HuH-7.5 (cell line): ENCODE data around the gene KANSL1L.

Source experiments
- DNase-seq: peaks from one replicate; pipeline ENCODE4 v3.0.0; 2011; ENCODE audit warnings: low spot score

The KANSL1L gene

DNA sequence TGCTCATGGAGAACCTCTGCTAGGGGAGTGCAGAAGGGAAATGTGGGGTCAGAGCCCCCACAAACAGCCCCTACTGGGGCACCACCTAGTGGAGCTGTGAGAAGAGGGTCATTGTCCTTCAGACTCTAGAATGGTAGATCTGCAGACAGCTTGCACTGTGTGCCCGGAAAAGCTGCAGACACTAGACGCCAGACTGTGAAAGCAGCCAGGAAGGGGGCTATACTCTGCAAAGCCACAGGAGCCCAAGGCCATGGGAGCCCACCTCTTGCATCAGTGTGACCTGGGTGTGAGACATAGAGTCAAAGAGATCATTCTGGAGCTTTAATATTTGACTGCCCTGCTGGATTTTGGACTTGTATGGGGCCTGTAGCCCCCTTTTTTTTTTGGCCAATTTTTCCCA lies 107.9 kb downstream of the KANSL1L start:
- DNase-seq: no peak

GRCh38 chr2:210055825-210056224 lies 115.4 kb downstream of the KANSL1L start:
- DNase-seq: no peak

DNA sequence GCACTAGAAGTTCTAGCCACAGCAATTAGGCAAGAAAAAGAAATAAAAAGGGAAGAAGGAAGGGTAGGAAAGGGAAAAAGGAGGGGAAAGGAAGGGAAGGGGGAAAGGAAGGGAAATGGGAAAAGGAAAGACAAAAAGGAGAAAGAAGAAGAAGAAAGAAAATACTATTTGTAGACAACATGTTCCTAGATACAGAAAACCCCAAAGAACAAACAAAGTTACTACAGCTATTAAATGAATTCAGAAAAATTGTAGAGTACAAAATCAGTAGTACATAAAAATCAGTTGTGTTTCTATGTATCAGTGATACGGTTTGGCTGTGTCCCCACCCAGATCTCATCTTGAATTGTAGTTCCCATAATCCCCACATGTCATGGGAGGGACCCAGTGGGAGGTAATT lies 116.5 kb downstream of the KANSL1L start:
- no peak for DNase-seq

DNA sequence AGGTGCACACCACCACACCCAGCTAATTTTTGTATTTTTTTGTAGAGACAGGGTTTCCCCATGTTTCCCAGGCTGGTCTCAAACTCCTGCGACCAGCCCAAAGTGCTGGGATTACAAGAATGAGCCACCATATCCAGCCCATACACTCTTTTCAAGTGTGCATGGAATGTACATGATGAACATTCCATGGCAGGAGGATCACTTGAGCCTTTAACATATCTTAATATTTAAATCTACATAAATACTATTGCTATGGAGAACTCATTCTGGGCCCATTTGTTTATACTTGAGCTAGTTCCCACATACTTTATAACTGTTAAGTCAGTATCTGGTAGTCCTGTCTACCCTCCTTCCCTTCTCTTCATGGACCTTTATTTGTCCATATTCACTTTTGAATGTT lies 120.3 kb downstream of the KANSL1L start:
- no peak for DNase-seq

DNA sequence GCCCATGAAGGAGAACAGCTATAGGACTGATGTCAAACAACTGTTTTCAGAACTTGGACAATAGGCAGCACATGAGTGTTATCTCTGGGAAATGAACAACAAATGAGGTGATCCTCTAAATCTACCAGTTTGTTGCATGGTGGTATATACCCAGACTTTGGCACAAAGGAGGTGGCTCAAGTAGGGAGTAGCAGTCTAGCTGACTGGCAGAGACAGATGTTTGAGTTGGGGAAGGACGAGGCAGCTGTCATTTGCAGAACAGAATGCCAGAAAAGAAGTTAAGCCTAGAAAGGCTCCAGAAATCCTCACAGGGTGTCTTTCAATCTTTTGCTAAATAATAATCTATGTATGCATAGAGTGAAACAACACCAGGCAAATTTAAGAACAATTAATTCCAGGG lies 121.4 kb downstream of the KANSL1L start:
- no peak for DNase-seq

DNA sequence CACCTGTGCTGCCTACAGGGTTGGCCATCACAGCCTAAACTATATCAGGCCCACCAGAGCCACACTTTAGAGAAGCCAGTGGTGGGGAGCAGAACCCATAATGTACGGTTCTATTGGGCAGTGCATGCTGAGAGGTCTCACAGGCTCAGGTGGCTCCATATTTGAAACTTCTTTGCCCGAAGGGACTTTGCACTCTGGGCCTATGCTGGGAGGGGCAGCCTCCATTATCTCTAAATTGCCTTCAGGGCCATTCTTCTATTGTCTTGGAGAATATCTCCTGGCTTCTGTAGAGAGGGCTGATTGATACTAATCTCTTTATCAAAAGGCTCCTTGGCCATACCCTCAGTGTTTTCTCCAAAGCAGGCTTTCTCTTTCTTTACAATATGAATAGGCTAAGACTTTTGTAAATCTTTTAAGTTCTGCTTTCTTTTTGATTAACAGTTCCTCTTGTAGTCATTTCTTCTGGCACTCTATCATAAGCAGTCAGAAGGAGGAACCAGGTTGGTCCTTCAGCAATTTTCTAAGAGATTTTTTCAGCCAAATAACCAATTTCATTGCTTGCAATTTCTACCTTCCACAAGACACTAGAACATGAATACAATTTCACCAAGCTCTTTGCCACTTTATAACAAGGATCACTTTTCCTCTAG lies 124.2 kb downstream of the KANSL1L start:
- DNase-seq: no peak

DNA sequence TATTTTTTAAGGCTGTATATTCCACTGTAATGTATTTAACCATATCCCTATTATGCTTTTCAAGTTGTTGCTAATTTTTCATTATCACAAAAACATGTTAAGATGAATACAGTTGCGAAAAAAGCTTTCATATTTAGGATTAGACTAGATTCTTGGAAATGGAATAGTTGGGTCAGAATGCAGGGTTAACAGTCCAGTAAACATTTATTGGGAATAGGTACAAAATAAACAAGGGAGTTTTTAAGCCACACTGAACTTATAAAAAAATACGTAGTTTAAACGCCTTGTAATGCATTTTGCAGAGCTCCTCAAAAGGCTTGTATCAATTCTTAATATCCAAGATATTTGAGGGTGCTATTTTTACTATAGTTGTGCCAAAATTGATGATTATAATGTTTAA lies 133.1 kb downstream of the KANSL1L start:
- no peak for DNase-seq

GRCh38 chr2:210035679-210036078 lies 135.5 kb downstream of the KANSL1L start:
- no peak for DNase-seq

DNA sequence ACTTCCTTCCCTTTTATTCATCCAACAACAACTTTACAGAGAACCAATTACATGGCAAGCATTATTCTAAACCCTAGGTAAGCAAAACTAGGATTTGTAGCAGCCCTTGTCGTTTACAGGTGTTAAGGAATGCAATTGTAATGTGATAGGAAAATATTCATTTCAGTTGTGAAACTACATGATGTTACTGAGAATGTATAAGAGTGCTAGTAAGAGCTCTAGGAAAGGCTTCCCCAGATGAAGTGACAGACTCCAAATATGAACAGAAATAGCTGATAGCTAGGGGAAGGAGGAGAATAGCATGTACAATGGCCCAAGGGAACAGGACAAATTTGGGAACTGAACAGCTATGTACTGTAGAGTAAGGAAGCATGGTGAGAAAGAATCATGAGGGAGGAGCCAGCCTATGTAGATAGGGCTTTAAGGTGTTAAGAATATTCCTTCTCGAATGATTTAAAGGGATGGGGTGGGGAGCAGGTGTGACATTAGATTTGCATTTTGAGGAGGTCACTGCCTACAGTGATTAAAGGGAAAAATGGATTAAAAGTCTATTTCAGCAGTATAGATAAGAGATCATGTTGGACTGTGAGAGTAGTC lies 137.0 kb downstream of the KANSL1L start:
- DNase-seq: no peak

GRCh38 chr2:210028178-210028577 lies 143.0 kb downstream of the KANSL1L start:
- DNase-seq: no peak

DNA sequence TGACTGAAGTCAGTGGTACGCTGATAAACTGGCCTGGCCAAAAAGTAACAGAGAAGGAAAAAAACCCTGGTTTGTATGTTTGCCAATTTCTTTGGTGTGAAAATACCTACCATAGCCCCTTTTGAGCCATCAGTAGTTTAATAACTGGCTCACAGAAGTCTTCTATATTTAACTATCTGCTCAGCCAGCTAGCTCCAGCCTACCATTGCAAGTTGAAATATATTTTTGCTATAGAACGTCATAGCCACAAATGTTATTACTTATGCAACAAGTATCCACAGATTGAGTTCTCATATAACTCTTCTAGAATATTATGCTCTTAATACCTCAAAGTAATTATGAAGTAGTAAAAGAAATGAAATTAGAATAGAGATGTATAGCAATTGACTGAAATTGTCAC lies 143.6 kb downstream of the KANSL1L start:
- DNase-seq: no peak

DNA sequence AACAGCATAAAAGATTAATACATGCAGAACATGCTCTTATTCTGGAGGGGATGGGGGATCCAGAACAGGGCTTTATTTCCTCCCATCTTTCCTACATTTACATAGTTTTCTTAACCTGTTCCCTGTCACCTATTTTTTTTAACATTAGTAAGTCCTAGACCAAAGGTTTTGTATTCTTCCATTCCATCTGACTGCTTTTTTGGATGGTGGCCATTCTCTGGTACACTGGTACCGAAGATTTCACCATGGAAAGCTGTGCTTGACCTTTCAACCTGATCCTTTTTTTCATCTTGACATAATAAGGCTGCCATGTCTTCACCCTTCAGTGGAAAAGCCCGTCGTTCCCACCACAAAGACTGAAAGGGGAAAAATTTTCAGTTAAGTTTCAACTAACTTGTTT lies 148.4 kb downstream of the KANSL1L start:
- no peak for DNase-seq

DNA sequence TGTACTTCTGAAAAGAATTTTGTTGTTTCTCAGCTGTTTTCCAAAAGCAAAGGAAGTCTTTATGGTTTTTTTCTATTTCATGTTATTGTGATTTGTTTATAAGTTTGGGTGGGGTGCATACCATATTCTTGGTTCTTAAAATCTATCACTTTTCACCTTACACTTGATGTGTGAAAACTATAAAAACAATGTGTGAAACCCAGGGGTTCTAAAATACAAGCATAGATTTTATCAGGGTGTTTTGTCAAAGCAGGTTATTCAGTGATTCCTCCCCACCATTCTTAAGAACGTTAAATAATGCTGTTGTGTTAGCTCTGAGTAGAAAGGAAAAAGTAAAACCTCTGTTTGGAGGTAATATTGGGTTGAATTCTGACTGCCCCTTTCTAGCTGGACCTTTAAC lies 151.1 kb downstream of the KANSL1L start:
- no peak for DNase-seq

DNA sequence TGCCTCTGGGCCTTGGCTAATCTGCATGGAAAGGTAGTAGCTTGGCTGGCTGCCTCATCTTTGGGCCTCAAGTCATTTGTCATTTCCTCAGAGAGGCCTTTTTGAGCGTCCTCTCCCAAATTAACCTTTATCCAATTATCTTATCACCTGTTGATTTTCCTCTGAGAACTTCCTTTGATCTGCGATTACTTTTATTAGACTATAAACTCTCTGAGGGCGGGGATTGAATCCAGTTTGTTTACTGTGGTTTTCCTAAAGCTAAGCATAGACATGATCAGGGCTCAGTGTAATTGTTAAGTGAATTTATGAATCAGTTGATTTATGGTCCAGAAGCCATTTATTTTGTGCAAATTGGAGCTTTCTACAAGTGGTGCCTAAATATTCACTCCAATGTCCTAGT lies 161.3 kb downstream of the KANSL1L start:
- no peak for DNase-seq

DNA sequence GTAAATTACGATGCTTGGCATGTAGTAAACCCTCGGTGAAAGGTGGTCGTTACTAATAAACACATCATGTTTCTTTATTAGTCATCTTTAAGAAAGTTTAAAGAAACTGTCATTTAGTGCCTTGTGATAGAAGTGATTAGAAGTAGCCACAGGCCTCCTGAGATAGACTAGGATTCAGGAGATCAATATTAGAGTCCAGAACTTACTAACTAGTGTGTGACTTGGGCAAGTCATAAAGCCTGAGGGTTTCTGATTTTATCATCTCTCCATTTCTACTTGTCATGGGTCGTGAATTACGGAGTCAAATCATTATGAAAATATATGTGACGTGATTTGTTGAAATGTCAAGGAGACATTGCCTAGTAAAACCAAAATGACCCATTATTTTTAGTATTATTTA lies 162.1 kb downstream of the KANSL1L start:
- no peak for DNase-seq

DNA sequence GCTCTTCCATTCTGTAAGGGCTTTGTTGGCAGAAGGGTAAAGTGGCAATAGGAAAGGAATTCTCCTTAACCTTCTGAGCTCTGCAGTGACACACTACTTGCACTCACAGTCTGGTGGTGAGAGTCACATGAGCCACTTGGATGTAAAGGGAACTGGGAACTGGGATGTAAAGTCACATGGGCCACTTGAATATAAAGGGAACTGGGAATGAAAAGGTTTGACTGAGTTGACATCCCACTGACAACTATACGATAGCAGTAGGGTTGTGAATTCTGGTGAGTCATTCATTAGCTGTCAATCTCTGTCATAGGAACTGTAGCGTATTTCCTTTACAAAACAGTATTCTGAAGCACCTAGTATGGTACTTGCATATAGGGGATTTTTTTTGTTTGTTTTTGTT lies 163.3 kb downstream of the KANSL1L start:
- no peak for DNase-seq

DNA sequence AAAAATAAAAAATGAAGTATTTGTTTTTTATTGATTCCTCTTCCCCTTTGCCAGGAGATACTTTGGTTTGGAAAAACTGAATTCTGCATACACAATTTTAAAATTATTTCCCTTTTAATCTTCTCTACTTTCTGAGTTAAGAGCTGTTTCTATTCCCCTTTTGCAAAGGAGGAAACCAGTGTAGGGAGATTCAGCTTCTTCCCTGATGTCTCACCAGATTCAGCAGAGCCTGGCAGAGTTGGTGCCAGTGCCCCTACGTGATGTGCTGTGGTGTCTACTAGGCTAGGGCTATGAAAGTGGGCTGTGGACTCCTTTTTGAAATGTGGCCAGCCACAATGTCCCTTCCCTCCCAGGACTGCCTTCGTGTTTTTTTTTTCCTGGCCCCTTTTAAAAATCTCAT lies 166.3 kb downstream of the KANSL1L start:
- no peak for DNase-seq

- no peak for DNase-seq
These were observed 167.8 kb downstream of the KANSL1L start for GRCh38 chr2:210003359-210003758.

- DNase-seq: peak; percentile 65
These were observed 168.8 kb downstream of the KANSL1L start, which contains the start of gene RPE for GRCh38 chr2:210002158-210003157. TSS of gene RPE (plus strand) at chr2:210002638. CDS start at chr2:210002662, 24 bp downstream.

DNA sequence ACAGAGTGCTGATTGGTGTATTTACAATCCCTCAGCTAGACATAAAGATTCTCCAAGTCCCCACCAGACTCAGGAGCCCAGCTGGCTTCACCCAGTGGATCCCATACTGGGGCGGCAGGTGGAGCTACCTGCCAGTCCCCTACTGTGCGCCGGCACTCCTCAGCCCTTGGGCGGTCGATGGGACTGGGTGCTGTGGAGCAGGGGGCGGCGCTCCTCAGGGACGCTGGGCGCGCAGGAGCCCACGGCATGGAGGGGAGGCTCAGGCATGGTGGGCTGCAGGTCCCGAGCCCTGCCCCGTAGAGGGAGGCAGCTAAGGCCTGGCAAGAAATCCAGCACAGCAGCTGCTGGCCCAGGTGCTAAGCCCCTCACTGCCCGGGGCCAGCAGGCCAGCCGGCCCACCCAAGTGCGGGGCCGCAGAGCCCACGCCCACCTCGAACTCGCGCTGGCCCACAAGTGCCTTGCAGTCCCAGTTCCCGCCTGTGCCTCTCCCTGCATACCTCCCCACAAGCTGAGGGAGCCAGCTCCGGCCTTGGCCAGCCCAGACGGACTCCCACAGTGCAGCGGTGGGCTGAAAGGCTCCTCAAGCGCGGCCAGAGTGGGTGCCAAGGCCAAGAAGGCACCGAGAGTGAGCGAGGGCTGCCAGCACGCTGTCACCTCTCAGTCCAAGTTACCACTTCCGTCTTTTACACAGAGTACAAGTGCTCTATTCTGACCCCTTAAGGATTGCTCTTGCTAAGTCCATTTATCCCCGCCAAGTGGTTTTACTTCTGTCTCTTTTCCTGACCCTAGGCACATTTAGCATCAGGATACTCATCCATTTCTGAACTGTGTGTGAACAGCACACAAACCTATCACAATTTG lies 170.5 kb downstream of the KANSL1L start:
- no peak for DNase-seq

GRCh38 chr2:209998596-209998995 lies 172.6 kb downstream of the KANSL1L start:
- DNase-seq: no peak

GRCh38 chr2:209993968-209994367 lies 177.2 kb downstream of the KANSL1L start:
- DNase-seq: no peak
